ENCODE results near the gene IQSEC3. TPM values are rescaled to one million over a fixed set of nuclear protein-coding genes. Genes with fewer than 3 reads are reported as not detected.

IQSEC3 gene
- total and polyA plus RNA-seq, 10 of the 15 experiments (the other 5 are each of a cell fraction or from before 2014, with no cell fraction given) = not detected

GRCh38 chr12:114626-115211 lies 48.2 kb downstream of the IQSEC3 start:
- TF ChIP-seq KAT2A (conservative IDR thresholded peaks at IDR 0.05; ENCODE audit: control insufficient read depth, low read depth, low read length) (no peak), TBL1XR1 (IDR thresholded peaks at IDR 0.05; ENCODE audit: low read depth, low read length) (no peak), RAD51 (IDR thresholded peaks at IDR 0.05) (no peak), CEBPZ (IDR thresholded peaks at IDR 0.05; ENCODE audit: low read depth, low read length) (no peak), RBBP5 (conservative IDR thresholded peaks at IDR 0.05) (no peak), YBX1 (IDR thresholded peaks at IDR 0.05) (no peak), NRF1 (conservative IDR thresholded peaks at IDR 0.05; ENCODE audit: low read depth, low read length) (no peak)
- TF ChIP-seq, protein P1, sequence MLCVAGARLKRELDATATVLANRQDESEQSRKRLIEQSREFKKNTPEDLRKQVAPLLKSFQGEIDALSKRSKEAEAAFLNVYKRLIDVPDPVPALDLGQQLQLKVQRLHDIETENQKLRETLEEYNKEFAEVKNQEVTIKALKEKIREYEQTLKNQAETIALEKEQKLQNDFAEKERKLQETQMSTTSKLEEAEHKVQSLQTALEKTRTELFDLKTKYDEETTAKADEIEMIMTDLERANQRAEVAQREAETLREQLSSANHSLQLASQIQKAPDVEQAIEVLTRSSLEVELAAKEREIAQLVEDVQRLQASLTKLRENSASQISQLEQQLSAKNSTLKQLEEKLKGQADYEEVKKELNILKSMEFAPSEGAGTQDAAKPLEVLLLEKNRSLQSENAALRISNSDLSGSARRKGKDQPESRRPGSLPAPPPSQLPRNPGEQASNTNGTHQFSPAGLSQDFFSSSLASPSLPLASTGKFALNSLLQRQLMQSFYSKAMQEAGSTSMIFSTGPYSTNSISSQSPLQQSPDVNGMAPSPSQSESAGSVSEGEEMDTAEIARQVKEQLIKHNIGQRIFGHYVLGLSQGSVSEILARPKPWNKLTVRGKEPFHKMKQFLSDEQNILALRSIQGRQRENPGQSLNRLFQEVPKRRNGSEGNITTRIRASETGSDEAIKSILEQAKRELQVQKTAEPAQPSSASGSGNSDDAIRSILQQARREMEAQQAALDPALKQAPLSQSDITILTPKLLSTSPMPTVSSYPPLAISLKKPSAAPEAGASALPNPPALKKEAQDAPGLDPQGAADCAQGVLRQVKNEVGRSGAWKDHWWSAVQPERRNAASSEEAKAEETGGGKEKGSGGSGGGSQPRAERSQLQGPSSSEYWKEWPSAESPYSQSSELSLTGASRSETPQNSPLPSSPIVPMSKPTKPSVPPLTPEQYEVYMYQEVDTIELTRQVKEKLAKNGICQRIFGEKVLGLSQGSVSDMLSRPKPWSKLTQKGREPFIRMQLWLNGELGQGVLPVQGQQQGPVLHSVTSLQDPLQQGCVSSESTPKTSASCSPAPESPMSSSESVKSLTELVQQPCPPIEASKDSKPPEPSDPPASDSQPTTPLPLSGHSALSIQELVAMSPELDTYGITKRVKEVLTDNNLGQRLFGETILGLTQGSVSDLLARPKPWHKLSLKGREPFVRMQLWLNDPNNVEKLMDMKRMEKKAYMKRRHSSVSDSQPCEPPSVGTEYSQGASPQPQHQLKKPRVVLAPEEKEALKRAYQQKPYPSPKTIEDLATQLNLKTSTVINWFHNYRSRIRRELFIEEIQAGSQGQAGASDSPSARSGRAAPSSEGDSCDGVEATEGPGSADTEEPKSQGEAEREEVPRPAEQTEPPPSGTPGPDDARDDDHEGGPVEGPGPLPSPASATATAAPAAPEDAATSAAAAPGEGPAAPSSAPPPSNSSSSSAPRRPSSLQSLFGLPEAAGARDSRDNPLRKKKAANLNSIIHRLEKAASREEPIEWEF (IDR thresholded peaks at IDR 0.05; ENCODE audit: insufficient replicate concordance, low read depth, low read length) = no peak
- TF ChIP-seq, protein P2, sequence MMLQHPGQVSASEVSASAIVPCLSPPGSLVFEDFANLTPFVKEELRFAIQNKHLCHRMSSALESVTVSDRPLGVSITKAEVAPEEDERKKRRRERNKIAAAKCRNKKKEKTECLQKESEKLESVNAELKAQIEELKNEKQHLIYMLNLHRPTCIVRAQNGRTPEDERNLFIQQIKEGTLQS (IDR thresholded peaks at IDR 0.05; ENCODE audit: borderline replicate concordance, extremely low read depth, low read depth, low read length) = no peak
- no peaks in the 10 kb centered on the region for H3K27me3 ChIP-seq (replicated peaks in 1 of 2; ENCODE audit: control insufficient read depth in 2 of 2, insufficient read depth in 2 of 2, low read length in 1 of 2)
- ATAC-seq (no peak), DNase-seq (ENCODE audit: low read depth, low spot score) (no peak), FAIRE-seq (no peak)
- in situ Hi-C loops (cut with MboI) = no loop called here
- intact Hi-C loops (cut with micrococcal nuclease; ENCODE audit: unreplicated experiment) = no loop called here
- no peaks in the 10 kb centered on the region for H4K20me1 ChIP-seq (ENCODE audit: control insufficient read depth, insufficient read depth)
- no peak overlapping the region for H3K27ac ChIP-seq (ENCODE audit: control insufficient read depth, insufficient read depth)
- H3K79me2 ChIP-seq (ENCODE audit: control insufficient read depth, insufficient read depth, low read length) = no peaks in the 10 kb centered on the region
- no peaks in the 10 kb centered on the region for H3K36me3 ChIP-seq (ENCODE audit: control insufficient read depth in 2 of 2, insufficient read depth in 2 of 2, low read length in 1 of 2)
- no peak overlapping the region for H3K9ac ChIP-seq (ENCODE audit: control insufficient read depth, insufficient read depth, low read length)
- BruUV-seq (replicated peaks) = no TSS peak
- POLR2A ChIA-PET = no interaction called here
- RAD21 ChIA-PET (ENCODE audit: unreplicated experiment) = no interaction called here
- no peak overlapping the region for H3K4me2 ChIP-seq (ENCODE audit: control insufficient read depth, insufficient read depth)
- CTCF ChIA-PET = no interaction called here
- no peaks in the 10 kb centered on the region for H3K9me3 ChIP-seq (replicated peaks; ENCODE audit: control insufficient read depth, insufficient read depth, low read length)
- SMC1A ChIA-PET (ENCODE audit: uncharacterized antibody, unreplicated experiment) = no interaction called here
- no peak overlapping the region for H3K4me3 ChIP-seq
- WGBS (ENCODE audit: insufficient coverage, insufficient replicate concordance, low lambda C conversion rate, missing lambda C conversion rate) = 22% methylated on average over 4 of the region's 4 CpGs
- H3K4me1 ChIP-seq (ENCODE audit: control insufficient read depth, insufficient read depth, low read length) = no peaks in the 10 kb centered on the region
- no peak overlapping the region for H2AFZ ChIP-seq (ENCODE audit: control insufficient read depth, low read depth, low read length)
